ENCODE measurements around the gene CACNG1.
A peak's percentile ranks its signal among the peaks of the same experiment; 100 is the strongest.
"Not testable (repeated sequence)": the region's sequence is repeated elsewhere in the genome, so short reads cannot be mapped to it uniquely, and the experiment has no call there.

Gene CACNG1

DNA sequence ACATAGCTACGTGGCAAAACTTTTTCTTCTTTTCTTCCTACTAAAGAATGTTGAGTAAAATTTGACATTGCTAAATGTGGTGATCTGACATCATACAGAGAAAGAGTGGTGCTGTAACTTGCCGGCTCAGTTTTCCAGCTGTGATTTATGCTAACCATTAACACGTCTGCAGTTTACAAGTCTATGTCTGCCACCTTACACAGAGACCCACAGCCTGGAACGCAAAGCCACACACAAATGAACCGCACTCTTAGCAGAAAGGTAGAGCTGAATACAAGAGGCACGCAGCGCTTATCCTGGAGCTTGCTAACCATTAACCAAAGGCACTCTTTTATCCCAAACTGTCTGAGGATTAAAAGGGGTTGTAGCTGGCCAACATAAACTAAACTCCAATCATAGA is 31.9 kb downstream of the CACNG1 start:
- Histone ChIP-seq H3K27me3 (no peaks in the 10 kb centered on the region), H3K4me3 (no peak overlapping the region), H4K20me1 (peaks cover 0 to 95% (median 13%) of the 10 kb centered on the region in 11 experiments; a peak in 16 of 22 replicates), H3K27ac (no peak overlapping the region), H3K36me3 (peaks cover 45 to 99% (median 68%) of the 10 kb centered on the region in 11 experiments), H3K9me3 (replicated peaks in 1 of 11) (no peaks in the 10 kb centered on the region), H3K4me2 (no peak overlapping the region), H3K4me1 (peaks cover 0 to 6% (median 0%) of the 10 kb centered on the region in 10 experiments; a peak in 5 of 20 replicates), H3K9ac (no peak overlapping the region)
- no peak for TF ChIP-seq Cebpa-rat (IDR thresholded peaks at IDR 0.05)

GRCh38 chr17:67078292-67078691 is 33.9 kb downstream of the CACNG1 start:
- Histone ChIP-seq H3K36me3 (peaks cover 45 to 96% (median 69%) of the 10 kb centered on the region in 11 experiments), H3K4me3 (no peak overlapping the region), H3K4me1 (peaks cover 6 to 24% (median 17%) of the 10 kb centered on the region in 10 experiments; a peak in 18 of 20 replicates), H4K20me1 (peaks cover 7 to 95% (median 22%) of the 10 kb centered on the region in 11 experiments; a peak in 18 of 22 replicates), H3K4me2 (no peak overlapping the region), H3K27ac (no peak overlapping the region), H3K9me3 (replicated peaks in 1 of 11) (no peaks in the 10 kb centered on the region), H3K9ac (no peak overlapping the region), H3K27me3 (no peaks in the 10 kb centered on the region)
- no peak for TF ChIP-seq Cebpa-rat (IDR thresholded peaks at IDR 0.05)

DNA sequence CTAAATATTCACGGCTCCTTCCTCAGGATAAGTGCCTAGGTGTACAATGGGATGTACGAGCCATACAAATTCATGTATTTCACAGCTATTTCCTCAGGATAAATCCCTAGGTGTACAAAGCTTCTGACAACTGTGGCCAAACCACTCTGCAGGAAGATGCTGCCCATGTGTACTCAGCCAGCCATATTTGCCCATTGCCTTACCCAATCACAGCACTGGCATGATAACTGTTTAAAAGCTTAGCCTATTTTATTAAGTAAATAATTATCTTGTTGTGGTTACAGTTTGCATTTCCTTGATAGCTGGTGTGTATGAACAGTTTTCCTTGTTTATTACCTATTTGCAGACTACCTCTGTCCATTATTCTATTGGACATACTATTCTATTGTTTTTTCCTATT is 35.1 kb downstream of the CACNG1 start:
- H3K27ac ChIP-seq, result no peak overlapping the region
- no peak overlapping the region for H3K4me2 ChIP-seq
- peaks cover 55 to 96% (median 69%) of the 10 kb centered on the region in 11 experiments for H3K36me3 ChIP-seq
- peaks cover 7 to 98% (median 25%) of the 10 kb centered on the region in 11 experiments; a peak in 18 of 22 replicates for H4K20me1 ChIP-seq
- peaks cover 8 to 29% (median 24%) of the 10 kb centered on the region in 10 experiments; a peak in 18 of 20 replicates for H3K4me1 ChIP-seq
- no peak for TF ChIP-seq Cebpa-rat (IDR thresholded peaks at IDR 0.05)
- H3K9ac ChIP-seq, result no peak overlapping the region
- H3K4me3 ChIP-seq, result no peak overlapping the region
- H3K27me3 ChIP-seq, result no peaks in the 10 kb centered on the region
- H3K9me3 ChIP-seq (replicated peaks in 1 of 11), result no peaks in the 10 kb centered on the region

GRCh38 chr17:67080804-67081203 is 36.5 kb downstream of the CACNG1 start:
- H3K4me1 ChIP-seq, result peaks cover 8 to 29% (median 24%) of the 10 kb centered on the region in 10 experiments; a peak in 18 of 20 replicates
- no peaks in the 10 kb centered on the region for H3K27me3 ChIP-seq
- peaks cover 62 to 96% (median 74%) of the 10 kb centered on the region in 11 experiments for H3K36me3 ChIP-seq
- no peak overlapping the region for H3K27ac ChIP-seq
- no peak overlapping the region for H3K4me3 ChIP-seq
- TF ChIP-seq Cebpa-rat (IDR thresholded peaks at IDR 0.05), result no peak
- no peak overlapping the region for H3K9ac ChIP-seq
- H3K4me2 ChIP-seq, result no peak overlapping the region
- peaks cover 7 to 98% (median 25%) of the 10 kb centered on the region in 11 experiments; a peak in 18 of 22 replicates for H4K20me1 ChIP-seq
- no peaks in the 10 kb centered on the region for H3K9me3 ChIP-seq (replicated peaks in 1 of 11)

DNA sequence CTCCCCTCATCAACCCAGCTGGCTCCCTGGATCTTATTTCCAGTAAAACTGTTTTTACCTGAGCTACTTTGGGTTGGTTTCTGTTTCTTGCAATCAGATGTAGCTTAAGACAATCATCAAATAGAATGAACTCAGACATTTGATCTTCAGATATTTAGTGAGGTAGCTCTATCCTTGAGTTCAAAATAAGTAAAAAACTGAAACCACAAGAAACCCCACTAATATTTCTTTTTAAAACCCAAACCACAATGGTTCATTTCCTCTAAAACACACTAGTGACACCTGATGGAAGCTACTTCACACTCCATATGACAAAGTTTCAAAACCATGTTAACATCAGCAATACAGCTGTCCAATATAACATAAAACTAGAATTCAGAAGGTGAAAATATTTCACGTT is 37.8 kb downstream of the CACNG1 start:
- Histone ChIP-seq H3K4me2 (peak overlapping the region in 8 of 11 experiments; percentile 4 to 38 (median 23); a peak in 8 of 22 replicates), H3K36me3 (peaks cover 63 to 95% (median 73%) of the 10 kb centered on the region in 11 experiments), H3K27ac (no peak overlapping the region), H3K27me3 (no peaks in the 10 kb centered on the region), H3K9me3 (replicated peaks in 1 of 11) (no peaks in the 10 kb centered on the region), H3K4me3 (no peak overlapping the region), H3K9ac (no peak overlapping the region), H3K4me1 (peaks cover 8 to 29% (median 24%) of the 10 kb centered on the region in 10 experiments; a peak in 18 of 20 replicates), H4K20me1 (peaks cover 7 to 97% (median 25%) of the 10 kb centered on the region in 11 experiments; a peak in 18 of 22 replicates)
- TF ChIP-seq Cebpa-rat (IDR thresholded peaks at IDR 0.05), result no peak

DNA sequence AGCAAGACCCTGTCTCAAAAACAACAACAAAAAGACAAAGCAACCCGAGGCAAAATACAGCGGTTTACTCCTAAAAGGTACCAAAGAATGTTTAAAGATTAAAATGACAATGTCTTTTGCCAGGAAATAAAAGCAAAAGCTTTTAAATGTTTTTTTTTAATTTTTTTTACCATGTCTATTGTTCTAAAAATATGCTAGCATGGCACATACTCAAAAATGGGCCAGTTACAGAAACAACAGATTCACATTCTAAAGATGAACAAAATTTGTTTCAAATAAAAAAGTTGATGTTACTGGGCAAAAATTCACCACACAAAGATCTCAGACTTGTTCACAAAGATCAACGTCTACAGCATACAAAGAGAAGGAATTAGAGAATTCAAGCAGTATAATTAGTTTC is 41.1 kb downstream of the CACNG1 start:
- Histone ChIP-seq H3K9me3 (replicated peaks in 1 of 11) (no peaks in the 10 kb centered on the region), H3K4me1 (peaks cover 8 to 29% (median 24%) of the 10 kb centered on the region in 10 experiments; a peak in 18 of 20 replicates), H3K4me3 (no peak overlapping the region), H3K4me2 (no peak overlapping the region), H4K20me1 (peaks cover 7 to 96% (median 20%) of the 10 kb centered on the region in 11 experiments; a peak in 18 of 22 replicates), H3K27me3 (no peaks in the 10 kb centered on the region), H3K36me3 (peaks cover 69 to 95% (median 81%) of the 10 kb centered on the region in 11 experiments), H3K27ac (no peak overlapping the region), H3K9ac (no peak overlapping the region)
- TF ChIP-seq Cebpa-rat (IDR thresholded peaks at IDR 0.05), result no peak

DNA sequence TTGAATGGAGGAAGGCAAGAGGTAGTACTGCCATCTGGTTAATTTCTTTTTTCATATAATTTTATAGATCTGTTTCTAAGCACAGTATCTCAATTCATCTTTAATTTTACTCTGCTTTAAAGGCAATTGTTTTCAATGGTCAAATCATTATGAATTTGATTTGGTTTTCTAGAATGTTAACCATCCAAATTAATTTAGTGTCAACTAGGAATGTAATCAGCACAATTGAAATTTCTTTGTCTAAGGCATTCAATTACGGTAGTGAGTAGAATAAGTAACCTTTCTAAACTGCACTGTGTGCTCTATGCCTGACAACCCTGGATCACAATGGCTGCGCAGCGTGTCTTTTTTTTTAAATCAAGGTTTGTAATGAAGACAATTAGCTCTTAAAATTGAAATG is 44.3 kb downstream of the CACNG1 start:
- H4K20me1 ChIP-seq, result peaks cover 0 to 98% (median 6%) of the 10 kb centered on the region in 11 experiments; a peak in 13 of 22 replicates
- peaks cover 58 to 97% (median 81%) of the 10 kb centered on the region in 11 experiments for H3K36me3 ChIP-seq
- H3K9me3 ChIP-seq (replicated peaks in 1 of 11), result no peaks in the 10 kb centered on the region
- no peaks in the 10 kb centered on the region for H3K27me3 ChIP-seq
- no peak overlapping the region for H3K9ac ChIP-seq
- no peak for TF ChIP-seq Cebpa-rat (IDR thresholded peaks at IDR 0.05)
- H3K27ac ChIP-seq, result no peak overlapping the region
- H3K4me2 ChIP-seq, result no peak overlapping the region
- peaks cover 0 to 5% (median 1%) of the 10 kb centered on the region in 10 experiments; a peak in 7 of 20 replicates for H3K4me1 ChIP-seq
- H3K4me3 ChIP-seq, result no peak overlapping the region

DNA sequence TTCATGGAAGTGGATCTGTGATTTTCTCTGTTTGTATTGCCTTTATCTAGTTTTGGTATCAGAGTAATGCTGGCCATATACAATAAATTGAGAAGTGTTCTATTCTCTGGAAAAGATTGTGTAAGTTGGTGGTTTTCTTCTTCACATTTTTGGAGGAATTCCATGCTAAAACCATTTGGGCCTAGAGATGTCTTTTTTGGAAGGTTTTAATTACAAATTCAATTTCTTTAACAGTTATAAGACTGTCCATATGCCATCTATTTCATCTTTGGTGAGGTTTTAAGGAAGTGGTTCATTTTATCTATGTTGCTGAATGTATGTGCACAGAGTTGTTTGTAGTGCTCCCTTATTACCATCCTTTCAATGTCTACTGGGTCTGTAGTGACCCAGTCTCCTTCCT is 46.0 kb downstream of the CACNG1 start:
- no peak overlapping the region for H3K4me3 ChIP-seq
- peaks cover 63 to 97% (median 83%) of the 10 kb centered on the region in 11 experiments for H3K36me3 ChIP-seq
- TF ChIP-seq Cebpa-rat (IDR thresholded peaks at IDR 0.05), result no peak
- no peak overlapping the region for H3K4me2 ChIP-seq
- no peaks in the 10 kb centered on the region for H3K9me3 ChIP-seq (replicated peaks in 1 of 11)
- peaks cover 0 to 4% (median under 1%) of the 10 kb centered on the region in 10 experiments; a peak in 4 of 20 replicates for H3K4me1 ChIP-seq
- no peaks in the 10 kb centered on the region for H3K27me3 ChIP-seq
- peaks cover 0 to 98% (median 11%) of the 10 kb centered on the region in 11 experiments; a peak in 13 of 22 replicates for H4K20me1 ChIP-seq
- no peak overlapping the region for H3K9ac ChIP-seq
- no peak overlapping the region for H3K27ac ChIP-seq

DNA sequence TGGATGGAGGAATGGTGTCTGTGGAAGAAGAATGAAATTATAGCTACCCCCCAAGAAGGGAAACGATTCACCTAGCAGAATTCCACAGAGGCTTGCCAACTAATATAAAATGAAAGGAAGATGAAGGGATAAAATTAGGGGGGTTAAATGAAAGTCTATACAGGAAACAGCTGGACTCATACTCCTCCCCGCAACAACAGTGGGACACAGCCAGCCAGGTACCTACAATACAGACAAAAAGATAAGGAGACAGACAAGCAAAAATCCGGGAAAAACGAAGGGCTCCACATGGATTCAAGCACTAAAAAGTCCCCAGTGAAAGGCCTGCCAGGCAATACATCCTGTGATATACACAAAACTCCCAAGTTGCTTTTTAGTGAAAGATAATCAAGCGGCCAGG is 47.9 kb downstream of the CACNG1 start:
- Histone ChIP-seq H3K4me2 (no peak overlapping the region), H3K27ac (no peak overlapping the region), H3K9me3 (replicated peaks in 1 of 11) (no peaks in the 10 kb centered on the region), H3K4me1 (peaks cover 0 to 15% (median 2%) of the 10 kb centered on the region in 10 experiments; a peak in 4 of 20 replicates), H3K27me3 (no peaks in the 10 kb centered on the region), H3K4me3 (no peak overlapping the region), H3K36me3 (peaks cover 60 to 96% (median 79%) of the 10 kb centered on the region in 11 experiments), H4K20me1 (peaks cover 0 to 99% (median 12%) of the 10 kb centered on the region in 11 experiments; a peak in 14 of 22 replicates), H3K9ac (no peak overlapping the region)
- TF ChIP-seq Cebpa-rat (IDR thresholded peaks at IDR 0.05), result no peak

- peaks cover 62 to 96% (median 79%) of the 10 kb centered on the region in 11 experiments for H3K36me3 ChIP-seq
- H3K27me3 ChIP-seq; H3K9ac ChIP-seq; H3K27ac ChIP-seq; H3K4me2 ChIP-seq; H3K4me3 ChIP-seq; H3K9me3 ChIP-seq (replicated peaks in 1 of 11): not testable (repeated sequence)
- peaks cover 0 to 15% (median 2%) of the 10 kb centered on the region in 10 experiments; a peak in 4 of 20 replicates for H3K4me1 ChIP-seq
- peaks cover 0 to 99% (median 12%) of the 10 kb centered on the region in 11 experiments; a peak in 14 of 22 replicates for H4K20me1 ChIP-seq
These were observed 48.4 kb downstream of the CACNG1 start for GRCh38 chr17:67092710-67093109.

Measured in BLaER1 treated with 17β-estradiol and CSF1 and Interleukin-3, amounts not matched to agents 10 nM and 100 nM (cell line).